ENCODE measurements around the gene CLIP2.

Gene CLIP2

DNA sequence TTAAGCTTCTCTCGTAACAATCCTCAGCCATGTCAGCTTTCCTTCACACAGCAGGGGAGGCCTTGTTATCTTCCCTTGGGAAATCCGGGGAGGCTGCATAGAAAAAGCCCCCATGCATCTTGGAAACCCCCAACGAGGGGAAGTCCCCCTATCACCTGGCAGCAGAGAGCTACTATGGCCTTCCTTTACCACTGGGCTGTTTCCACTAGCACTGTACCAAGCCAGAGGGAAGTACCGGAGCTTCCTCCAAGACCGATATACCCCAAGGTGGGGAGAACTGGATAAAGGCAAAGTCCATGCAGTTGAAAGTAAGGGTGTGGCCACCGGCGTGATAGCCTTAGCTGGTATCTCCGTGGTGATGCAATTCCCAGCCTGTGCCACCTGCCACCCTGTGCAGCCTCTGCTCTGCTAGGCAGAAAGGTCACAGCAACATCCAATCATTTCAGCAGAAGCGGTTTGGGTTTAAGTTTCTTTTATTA is 4.4 kb upstream of the CLIP2 start:
- no peak for TF ChIP-seq CTCF (conservative IDR thresholded peaks at IDR 0.05; ENCODE audit: control insufficient read depth, insufficient read depth, low read depth, low read length)
- no peak for DNase-seq (ENCODE audit: low read depth)
- no peak overlapping the region for H3K4me3 ChIP-seq (ENCODE audit: control insufficient read depth, low read depth, low read length)

- DNase-seq (ENCODE audit: low read depth): no peak
- TF ChIP-seq CTCF (conservative IDR thresholded peaks at IDR 0.05; ENCODE audit: control insufficient read depth, insufficient read depth, low read depth, low read length): no peak
- no peak overlapping the region for H3K4me3 ChIP-seq (ENCODE audit: control insufficient read depth, low read depth, low read length)
Measured at GRCh38 chr7:74286131-74286530, 3.1 kb upstream of the CLIP2 start.

GRCh38 chr7:74287303-74288033 is 1.7 kb upstream of the CLIP2 start:
- H3K4me3 ChIP-seq (ENCODE audit: control insufficient read depth, low read depth, low read length): no peak overlapping the region
- no peak for DNase-seq (ENCODE audit: low read depth)

GRCh38 chr7:74288034-74288881 is 949 bp upstream of the CLIP2 start:
- peak overlapping the region; percentile 55 for H3K4me3 ChIP-seq (ENCODE audit: control insufficient read depth, low read depth, low read length)
- peak; percentile 50 for DNase-seq (ENCODE audit: low read depth)
- no peak for TF ChIP-seq CTCF (conservative IDR thresholded peaks at IDR 0.05; ENCODE audit: control insufficient read depth, insufficient read depth, low read depth, low read length)

More at GRCh38 chr7:74287303-74288033, 1.7 kb upstream of the CLIP2 start:
- TF ChIP-seq CTCF (conservative IDR thresholded peaks at IDR 0.05; ENCODE audit: control insufficient read depth, insufficient read depth, low read depth, low read length): no peak

DNA sequence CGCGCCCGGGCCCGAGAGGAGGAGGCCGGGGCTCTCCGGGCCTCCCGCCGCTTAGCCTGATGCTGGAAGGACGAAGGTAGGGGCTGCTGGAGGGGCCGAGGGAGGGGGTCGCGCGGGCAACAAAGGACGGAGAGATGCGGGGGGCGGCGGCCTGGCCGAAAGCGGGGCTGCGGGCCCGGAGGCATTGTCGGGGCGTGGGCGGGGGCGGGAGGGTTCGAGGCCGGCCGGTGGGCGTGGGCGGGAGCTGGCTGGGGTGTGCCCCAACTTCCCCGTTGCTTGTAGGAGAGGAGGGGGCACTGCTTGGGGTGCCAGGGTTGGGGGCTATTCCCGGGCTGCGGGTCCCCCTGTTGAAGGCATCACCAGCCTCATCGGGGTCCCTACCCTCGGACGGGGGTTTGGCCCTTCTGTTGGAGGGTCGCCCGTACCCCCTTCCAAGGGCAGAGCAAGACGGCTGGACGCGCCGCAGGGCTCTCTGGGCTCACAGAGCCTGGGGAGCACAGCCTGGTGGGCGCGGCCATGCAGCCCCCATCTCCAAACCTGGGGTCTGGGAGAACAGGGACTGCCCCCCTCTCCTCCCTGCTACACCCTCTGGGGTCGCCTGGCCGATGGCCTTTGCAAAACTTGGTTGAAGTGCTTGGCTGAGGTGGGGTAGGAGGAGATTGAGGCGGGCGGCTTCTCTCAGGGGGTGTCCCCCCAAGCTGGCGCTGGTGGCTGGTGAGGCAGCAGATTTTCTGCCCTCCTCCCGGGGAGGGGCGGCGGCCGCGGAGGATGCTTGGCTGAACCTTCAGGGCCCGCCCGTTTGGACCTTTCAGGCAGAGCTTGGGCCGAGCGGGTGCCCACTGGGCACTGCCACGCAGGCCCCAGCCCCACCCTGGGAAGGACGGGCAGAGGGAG is 699 bp downstream of the CLIP2 start:
- no peak for DNase-seq (ENCODE audit: low read depth)

More for the DNA sequence above, 699 bp downstream of the CLIP2 start:
- TF ChIP-seq CTCF (conservative IDR thresholded peaks at IDR 0.05; ENCODE audit: control insufficient read depth, insufficient read depth, low read depth, low read length): no peak
- H3K4me3 ChIP-seq (ENCODE audit: control insufficient read depth, low read depth, low read length): peak overlapping the region; percentile 81

Measured in fibroblast of mammary gland (primary cell).